ENCODE results near the gene CCR4.

The CCR4 gene

DNA sequence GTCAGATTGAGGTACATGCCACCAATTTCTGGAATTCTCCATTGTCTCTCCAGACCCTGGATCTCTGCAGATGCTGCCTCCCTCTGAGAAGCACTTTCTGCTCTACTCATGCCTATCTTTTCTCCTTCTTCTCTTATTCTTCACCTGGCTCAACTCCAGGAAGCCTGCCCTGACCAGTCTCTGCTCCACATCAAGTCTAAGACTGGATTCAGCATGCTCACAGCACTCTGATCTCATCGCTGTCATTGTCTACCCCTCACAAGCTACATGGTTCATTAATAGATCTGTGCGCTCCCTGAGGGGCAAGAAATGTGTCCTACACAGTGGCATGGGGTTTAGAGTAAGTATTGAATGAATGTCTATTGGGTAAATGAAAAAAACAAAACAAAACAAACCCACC, 38.7 kb downstream of the CCR4 start:
- DNase-seq, result no peak

DNA sequence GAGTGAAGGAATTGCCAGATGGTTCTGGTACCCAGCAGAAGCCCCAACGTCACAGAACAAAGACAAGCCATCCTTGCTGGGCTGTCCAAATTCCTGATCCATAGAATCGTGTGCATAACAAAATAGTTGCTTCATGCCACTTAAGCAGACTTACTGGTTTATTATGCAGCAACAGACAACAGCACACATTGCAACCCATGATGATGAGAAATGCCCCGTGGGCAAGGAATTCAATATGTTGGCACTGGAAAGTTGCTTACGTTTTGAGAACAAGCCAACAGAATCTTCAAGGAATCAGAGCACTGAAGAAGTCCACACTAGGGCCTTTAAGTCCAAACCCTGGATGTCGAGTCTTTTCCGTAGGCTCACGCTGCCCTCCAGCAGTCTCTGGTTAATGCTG, 40.3 kb downstream of the CCR4 start:
- no peak for DNase-seq

DNA sequence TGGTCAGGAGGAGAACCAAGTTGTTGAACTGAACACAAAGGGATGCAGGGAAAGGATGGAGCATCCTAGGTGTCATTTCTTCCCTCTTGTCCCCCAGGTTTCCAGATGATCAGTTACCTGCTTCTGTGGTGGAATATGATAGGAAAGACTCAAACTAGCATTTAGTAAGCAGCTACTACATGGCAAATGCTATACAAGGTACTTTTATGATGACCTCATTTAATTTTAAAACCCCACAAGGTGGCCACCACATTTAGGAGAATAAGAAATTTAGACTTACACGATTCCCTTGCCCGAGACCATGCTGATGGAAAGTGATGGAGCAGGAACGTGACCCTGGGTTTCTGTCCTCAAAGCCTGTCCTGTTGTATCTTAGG, 40.9 kb downstream of the CCR4 start:
- DNase-seq, result no peak

DNA sequence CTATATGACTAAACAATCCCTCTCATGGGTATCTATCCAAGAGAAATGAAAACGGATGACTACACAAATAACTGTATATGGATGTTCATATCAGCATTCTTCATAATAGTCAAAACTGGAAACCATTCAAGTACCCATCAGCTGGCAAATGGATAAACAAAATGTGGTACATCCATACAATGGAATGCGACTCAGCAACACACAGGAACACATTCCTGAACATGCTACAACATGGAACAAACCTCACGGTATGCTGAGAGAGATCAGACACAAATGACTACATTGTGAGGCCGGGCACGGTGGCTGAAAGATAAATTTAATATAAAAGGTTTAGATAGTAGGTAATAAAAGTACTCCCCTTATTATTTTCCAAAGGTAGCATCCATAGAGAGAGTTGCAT, 42.6 kb downstream of the CCR4 start:
- DNase-seq, result no peak

DNA sequence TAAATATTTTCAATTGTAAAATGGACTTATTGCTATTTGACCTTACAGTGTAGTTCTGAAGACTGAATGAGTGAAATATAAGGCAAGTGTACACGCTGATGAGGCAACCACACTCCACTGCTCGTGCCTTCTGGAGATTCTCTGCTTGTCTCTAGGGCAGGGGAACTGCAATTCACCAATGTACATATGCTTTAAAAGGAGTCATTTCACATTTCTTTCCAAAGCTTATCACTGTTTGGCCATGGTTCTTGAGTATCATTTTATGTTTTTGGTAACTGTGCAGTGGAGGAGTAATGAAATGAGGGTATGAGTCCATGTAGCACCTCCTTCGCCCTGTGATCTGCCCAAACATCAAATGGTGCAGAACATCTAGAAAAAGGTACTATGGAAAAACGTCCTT, 43.7 kb downstream of the CCR4 start:
- DNase-seq, result no peak

DNA sequence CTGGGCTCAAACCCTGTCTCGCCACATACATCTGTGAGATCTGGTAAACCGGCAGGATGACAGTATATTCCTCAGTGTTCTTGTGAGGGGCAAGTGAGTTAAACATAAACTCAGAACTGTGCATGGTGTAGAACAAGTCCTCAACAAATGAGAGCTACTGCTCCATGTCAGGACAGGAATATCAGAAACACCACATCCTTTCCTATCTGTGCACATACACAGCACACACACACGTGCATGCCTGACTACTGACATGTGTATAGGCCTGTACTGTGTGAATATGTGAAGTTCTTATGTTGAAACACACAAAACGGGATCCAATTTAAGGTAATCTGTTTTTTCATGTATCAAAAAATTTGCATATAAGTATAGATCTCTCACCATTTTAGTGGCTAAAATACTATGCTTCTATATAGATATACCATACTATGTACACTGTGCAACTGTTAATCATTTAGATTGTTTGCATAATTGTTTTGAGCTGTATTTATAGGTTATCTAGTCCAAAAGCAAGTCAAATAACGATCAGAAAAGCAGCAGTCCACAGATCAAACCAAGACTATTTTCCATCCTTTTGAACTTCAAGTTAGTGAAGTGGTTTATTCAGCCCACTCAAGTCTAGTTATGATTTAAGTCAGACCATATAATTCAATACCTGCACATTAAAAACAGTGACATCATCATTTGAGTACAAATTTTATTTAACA, 44.8 kb downstream of the CCR4 start:
- DNase-seq, result no peak

DNA sequence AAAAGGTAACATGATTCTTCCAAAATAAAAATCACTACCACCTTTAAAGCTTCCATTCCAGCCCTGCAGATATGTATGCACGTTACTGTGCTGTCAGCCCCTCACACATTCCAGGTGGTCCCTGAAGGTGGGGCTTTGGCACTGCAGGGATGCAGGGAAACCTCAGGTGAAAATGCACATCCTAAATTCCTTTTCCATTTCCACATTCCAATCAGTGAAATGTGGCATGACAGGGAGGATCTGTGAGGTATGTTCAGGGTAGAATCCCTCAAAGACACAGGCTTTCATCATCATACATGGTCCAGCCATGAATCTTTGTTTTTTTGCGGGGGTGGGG, 45.3 kb downstream of the CCR4 start:
- no peak for DNase-seq

DNA sequence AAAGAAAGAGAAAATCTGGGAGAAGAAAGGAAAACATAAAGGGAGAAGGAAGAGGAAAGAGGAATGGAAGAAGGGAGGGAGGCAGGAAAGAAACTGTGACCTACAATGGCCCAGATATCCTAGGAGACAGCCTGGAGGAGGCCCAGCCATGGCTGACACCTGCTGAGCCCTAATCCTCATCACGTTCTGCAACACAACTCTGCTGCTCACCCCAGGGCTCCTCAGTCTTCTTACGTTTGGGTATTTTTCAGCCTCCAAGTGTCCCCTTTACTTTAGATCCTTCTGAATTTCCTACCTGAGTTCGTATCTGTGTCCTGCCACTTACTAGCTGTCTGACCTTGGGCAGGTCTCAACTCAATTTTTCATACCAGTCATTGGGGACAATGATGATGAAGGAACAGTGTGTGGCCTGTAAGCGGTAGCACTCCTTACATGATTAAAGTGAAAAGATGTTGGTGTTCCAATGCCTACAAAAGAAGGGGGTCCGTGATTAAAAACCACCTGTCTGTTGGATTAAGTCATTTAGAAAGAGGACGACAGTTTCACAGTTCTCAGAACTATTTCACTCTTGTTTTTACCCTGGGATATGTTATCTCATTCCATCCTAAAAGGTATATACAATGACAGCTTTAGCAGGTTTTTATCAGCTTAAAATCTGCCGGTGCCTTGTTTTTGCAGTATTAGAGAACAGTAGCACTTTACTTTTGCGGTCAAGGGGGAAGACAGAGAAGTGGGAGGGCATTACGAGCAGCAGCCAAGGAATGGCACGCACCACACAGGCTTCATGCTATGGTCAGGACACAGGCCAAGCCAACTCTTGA, 47.4 kb downstream of the CCR4 start:
- DNase-seq, result no peak

DNA sequence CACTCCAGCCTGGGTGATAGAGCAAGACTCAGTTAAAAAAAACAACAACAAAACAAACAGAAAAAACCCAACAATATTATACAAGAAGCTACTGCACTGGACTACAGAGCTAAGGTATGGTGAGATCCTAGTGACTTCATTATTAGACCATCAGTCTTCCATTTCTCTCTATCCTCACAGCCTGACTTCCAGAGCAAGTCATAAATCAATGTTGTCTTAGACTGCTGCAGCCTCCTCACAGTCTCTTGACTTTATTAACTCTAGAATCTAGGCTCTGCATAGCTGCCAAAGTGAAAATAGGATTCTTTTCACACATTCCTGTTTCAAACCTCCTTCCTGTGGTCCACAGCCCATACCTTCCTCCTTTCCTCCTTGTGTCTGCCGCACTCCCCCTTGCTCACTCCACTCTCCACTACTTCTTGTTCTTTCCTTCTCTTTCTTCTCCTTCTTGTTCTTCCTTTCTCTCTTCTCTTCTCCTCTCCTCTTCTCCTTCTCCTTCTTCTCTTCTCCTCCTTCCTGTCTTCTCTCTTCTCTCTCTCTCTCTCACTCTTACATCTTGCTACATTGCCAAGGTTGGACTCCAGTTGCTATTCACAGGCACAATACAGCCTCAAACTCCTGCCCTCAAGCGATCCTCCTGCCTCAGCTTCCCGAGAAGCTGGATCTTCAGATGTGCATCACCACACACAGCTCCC, 49.4 kb downstream of the CCR4 start:
- no peak for DNase-seq

DNA sequence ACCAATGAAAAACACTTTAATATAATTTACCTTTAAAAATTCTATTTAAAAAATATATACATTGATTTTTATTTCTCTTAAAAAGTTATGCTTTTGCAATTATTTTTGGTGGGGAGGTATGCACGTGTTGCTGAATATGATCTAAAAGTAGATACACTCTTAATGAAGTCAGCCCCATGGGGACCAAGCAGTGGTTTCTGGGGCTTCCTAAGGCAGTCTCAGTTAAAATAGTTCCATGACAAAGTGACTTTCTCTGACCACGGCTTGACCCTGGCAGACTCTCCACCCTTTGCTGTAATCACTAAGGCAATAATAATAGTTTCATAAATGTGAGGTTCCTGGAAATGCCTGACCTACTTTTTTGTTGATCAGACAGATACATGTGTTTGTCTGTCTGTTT, 50.4 kb downstream of the CCR4 start:
- no peak for DNase-seq

DNA sequence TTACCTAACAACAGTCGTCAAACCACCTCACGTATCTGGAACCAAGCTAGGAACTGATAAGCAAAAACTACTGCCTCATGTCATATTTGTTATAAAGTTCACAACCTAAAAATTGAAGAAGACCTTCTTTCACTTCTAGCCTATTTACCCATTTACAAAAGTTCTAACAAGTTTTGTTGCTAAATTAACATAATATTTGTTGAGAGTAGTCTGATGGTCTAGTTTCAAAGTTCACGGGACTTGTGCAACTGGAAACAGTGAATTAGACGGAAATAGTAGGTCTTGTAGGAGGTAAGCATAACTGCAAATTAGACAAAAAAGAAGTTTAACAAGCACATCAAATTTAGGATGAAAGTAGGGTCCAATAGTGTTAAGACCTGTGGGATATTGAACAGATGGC, 51.9 kb downstream of the CCR4 start:
- no peak for DNase-seq

DNA sequence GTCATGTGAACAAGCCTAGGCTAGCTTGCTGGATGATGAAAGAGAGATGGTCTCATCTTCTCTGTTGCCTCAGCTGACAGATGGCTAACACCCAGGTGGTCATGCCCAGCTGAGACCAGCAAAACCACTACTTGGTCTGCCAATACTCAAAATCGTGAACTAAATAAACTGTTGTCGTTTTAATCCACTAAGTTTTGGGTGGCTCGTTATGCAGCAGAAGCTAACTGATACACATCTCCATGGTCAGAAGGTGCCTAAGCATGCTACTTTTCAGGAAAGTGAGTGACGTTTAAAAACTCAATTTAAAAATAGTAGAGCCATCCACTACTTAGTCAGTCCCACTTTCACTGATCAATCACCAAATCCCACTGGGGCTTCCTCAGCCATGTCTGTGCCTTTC, 52.8 kb downstream of the CCR4 start:
- DNase-seq, result no peak

DNA sequence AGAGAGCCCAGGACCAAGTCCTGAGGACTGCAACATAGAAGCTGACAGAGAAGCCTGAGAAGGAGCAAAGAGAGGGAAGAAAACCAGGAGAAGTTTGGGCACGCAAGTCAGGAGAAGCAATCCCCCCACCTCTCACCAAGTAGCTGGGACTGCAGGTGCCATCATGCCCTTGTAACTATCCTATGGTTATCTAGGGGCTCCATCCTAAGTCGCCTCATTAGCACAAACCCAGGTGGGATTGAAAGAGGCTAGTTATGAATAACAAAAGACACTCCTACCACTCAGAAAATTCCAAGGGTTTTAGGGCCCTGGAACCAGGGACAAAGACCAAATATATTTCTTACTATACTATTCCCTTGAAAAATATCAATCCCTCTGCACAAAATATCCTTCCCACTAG, 53.5 kb downstream of the CCR4 start:
- no peak for DNase-seq
